Measurements from ENCODE around the gene PHLDA2.

GRCh38 chr11:2911785-2912391, 17.3 kb downstream of the PHLDA2 start:
- TF ChIP-seq CTCF (conservative IDR thresholded peaks at IDR 0.05; ENCODE audit: low read length) (no peak), EZH2phosphoT487 (IDR thresholded peaks at IDR 0.05; ENCODE audit: borderline replicate concordance, low read depth, low read length) (no peak)

All from OCI-LY7 (cell line).